Stimulated activated CD4-positive, alpha-beta T cell treated with anti-CD3 and anti-CD28 coated beads, Interleukin-4, amount 100 ng/mL, for 1 hour (primary cell): ENCODE data around the gene SHQ1.
A peak's percentile ranks its signal among the peaks of the same experiment; 100 is the strongest.
"Not testable (repeated sequence)": the region's sequence is repeated elsewhere in the genome, so short reads cannot be mapped to it uniquely, and the experiment has no call there.

Source experiments
- DNase-seq: peaks from one replicate; pipeline ENCODE4 v3.0.0-alpha.2; 2020

SHQ1 gene

GRCh38 chr3:72746430-72747411, 101.5 kb downstream of the SHQ1 start:
- DNase-seq, result no peak

GRCh38 chr3:72745146-72745999, 102.9 kb downstream of the SHQ1 start:
- DNase-seq, result no peak

- DNase-seq, result no peak
These were observed 103.9 kb downstream of the SHQ1 start for GRCh38 chr3:72744330-72744729.

- DNase-seq, result no peak
These were observed 108.4 kb downstream of the SHQ1 start for GRCh38 chr3:72739531-72740466.

- DNase-seq, result peak; percentile 71
These were observed 109.3 kb downstream of the SHQ1 start for GRCh38 chr3:72738752-72739530.

GRCh38 chr3:72735072-72735471, 113.2 kb downstream of the SHQ1 start:
- DNase-seq, result not testable (repeated sequence)

- DNase-seq, result no peak
These were observed 114.6 kb downstream of the SHQ1 start for GRCh38 chr3:72733676-72734075.

GRCh38 chr3:72732666-72733345, 115.4 kb downstream of the SHQ1 start:
- not testable (repeated sequence) for DNase-seq

GRCh38 chr3:72728958-72729467, 119.2 kb downstream of the SHQ1 start:
- no peak for DNase-seq

GRCh38 chr3:72728329-72728889, 119.8 kb downstream of the SHQ1 start:
- no peak for DNase-seq

- DNase-seq, result no peak
These were observed 120.5 kb downstream of the SHQ1 start for GRCh38 chr3:72727726-72728125.

GRCh38 chr3:72727172-72727571, 121.1 kb downstream of the SHQ1 start:
- no peak for DNase-seq

- DNase-seq, result no peak
These were observed 123.0 kb downstream of the SHQ1 start for GRCh38 chr3:72725229-72725628.

- no peak for DNase-seq
These were observed 124.2 kb downstream of the SHQ1 start for GRCh38 chr3:72724070-72724469.

- DNase-seq, result no peak
These were observed 125.1 kb downstream of the SHQ1 start for GRCh38 chr3:72722930-72723726.

- no peak for DNase-seq
These were observed 126.4 kb downstream of the SHQ1 start for GRCh38 chr3:72721683-72722381.

GRCh38 chr3:72720566-72720965, 127.7 kb downstream of the SHQ1 start:
- DNase-seq, result no peak

- no peak for DNase-seq
These were observed 129.1 kb downstream of the SHQ1 start for GRCh38 chr3:72719137-72719536.

- DNase-seq, result not testable (repeated sequence)
These were observed 134.1 kb downstream of the SHQ1 start for GRCh38 chr3:72714135-72714534.
